ENCODE results near the gene ANKRD26.

DNA sequence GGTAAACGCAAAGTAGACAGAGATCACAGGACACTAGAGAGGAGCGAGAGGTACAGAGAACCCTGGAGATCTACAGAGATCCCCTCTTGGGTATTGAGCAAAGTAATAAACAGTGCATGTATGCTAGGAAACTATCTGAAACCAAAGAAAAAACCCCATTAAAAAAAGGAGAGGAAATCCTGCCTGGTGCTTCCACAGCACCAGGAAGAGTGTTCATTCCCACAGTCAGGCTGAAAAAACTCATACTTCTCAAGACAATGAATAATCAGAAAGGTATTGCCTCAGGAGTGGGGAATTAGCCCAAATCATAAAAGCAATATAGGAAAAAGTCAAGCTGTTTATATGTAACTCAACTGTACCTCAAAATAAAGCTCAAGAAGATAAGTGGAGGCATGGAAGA is 59.1 kb downstream of the ANKRD26 start:
- TF ChIP-seq ZNF121 (tag by site-specific recombination; IDR thresholded peaks at IDR 0.05) (no peak), ZBTB8A (tag by site-specific recombination; IDR thresholded peaks at IDR 0.05) (no peak), SCRT1 (tag by site-specific recombination; IDR thresholded peaks at IDR 0.05; ENCODE audit: borderline replicate concordance) (no peak), ZNF48 (tag by site-specific recombination; IDR thresholded peaks at IDR 0.05) (no peak)
- TF ChIP-seq, protein P1, sequence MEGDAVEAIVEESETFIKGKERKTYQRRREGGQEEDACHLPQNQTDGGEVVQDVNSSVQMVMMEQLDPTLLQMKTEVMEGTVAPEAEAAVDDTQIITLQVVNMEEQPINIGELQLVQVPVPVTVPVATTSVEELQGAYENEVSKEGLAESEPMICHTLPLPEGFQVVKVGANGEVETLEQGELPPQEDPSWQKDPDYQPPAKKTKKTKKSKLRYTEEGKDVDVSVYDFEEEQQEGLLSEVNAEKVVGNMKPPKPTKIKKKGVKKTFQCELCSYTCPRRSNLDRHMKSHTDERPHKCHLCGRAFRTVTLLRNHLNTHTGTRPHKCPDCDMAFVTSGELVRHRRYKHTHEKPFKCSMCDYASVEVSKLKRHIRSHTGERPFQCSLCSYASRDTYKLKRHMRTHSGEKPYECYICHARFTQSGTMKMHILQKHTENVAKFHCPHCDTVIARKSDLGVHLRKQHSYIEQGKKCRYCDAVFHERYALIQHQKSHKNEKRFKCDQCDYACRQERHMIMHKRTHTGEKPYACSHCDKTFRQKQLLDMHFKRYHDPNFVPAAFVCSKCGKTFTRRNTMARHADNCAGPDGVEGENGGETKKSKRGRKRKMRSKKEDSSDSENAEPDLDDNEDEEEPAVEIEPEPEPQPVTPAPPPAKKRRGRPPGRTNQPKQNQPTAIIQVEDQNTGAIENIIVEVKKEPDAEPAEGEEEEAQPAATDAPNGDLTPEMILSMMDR (tag by site-specific recombination; IDR thresholded peaks at IDR 0.05): no peak
- TF ChIP-seq, protein P2, sequence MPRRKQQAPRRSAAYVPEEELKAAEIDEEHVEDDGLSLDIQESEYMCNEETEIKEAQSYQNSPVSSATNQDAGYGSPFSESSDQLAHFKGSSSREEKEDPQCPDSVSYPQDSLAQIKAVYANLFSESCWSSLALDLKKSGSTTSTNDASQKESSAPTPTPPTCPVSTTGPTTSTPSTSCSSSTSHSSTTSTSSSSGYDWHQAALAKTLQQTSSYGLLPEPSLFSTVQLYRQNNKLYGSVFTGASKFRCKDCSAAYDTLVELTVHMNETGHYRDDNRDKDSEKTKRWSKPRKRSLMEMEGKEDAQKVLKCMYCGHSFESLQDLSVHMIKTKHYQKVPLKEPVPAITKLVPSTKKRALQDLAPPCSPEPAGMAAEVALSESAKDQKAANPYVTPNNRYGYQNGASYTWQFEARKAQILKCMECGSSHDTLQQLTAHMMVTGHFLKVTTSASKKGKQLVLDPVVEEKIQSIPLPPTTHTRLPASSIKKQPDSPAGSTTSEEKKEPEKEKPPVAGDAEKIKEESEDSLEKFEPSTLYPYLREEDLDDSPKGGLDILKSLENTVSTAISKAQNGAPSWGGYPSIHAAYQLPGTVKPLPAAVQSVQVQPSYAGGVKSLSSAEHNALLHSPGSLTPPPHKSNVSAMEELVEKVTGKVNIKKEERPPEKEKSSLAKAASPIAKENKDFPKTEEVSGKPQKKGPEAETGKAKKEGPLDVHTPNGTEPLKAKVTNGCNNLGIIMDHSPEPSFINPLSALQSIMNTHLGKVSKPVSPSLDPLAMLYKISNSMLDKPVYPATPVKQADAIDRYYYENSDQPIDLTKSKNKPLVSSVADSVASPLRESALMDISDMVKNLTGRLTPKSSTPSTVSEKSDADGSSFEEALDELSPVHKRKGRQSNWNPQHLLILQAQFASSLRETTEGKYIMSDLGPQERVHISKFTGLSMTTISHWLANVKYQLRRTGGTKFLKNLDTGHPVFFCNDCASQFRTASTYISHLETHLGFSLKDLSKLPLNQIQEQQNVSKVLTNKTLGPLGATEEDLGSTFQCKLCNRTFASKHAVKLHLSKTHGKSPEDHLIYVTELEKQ (tag by site-specific recombination; IDR thresholded peaks at IDR 0.05; ENCODE audit: borderline replicate concordance): no peak

Data from HEK293 (cell line).